RPMI7951 (cell line): ENCODE measurements around the gene ETFDH. TPM values are rescaled to one million over a fixed set of nuclear protein-coding genes. Genes with fewer than 3 reads are reported as not detected.
"Not testable (repeated sequence)": the region's sequence is repeated elsewhere in the genome, so short reads cannot be mapped to it uniquely, and the experiment has no call there.

Experiments
- DNase-seq: peaks from one replicate; pipeline ENCODE4 v3.0.0-alpha.2; 2012; ENCODE audit warnings: low read depth
- total RNA-seq: library from RNA; depleted of rRNA; stranded (reverse); fragments of >200 nt; shearing (Covaris generic); gene quantifications from 2 replicates; pipeline ENCODE4 v1.2.3, GENCODE V29; 2014; rRNA removed

ETFDH gene
- total RNA-seq, 1 experiment from 2014 or later, result 17.2 TPM

DNA sequence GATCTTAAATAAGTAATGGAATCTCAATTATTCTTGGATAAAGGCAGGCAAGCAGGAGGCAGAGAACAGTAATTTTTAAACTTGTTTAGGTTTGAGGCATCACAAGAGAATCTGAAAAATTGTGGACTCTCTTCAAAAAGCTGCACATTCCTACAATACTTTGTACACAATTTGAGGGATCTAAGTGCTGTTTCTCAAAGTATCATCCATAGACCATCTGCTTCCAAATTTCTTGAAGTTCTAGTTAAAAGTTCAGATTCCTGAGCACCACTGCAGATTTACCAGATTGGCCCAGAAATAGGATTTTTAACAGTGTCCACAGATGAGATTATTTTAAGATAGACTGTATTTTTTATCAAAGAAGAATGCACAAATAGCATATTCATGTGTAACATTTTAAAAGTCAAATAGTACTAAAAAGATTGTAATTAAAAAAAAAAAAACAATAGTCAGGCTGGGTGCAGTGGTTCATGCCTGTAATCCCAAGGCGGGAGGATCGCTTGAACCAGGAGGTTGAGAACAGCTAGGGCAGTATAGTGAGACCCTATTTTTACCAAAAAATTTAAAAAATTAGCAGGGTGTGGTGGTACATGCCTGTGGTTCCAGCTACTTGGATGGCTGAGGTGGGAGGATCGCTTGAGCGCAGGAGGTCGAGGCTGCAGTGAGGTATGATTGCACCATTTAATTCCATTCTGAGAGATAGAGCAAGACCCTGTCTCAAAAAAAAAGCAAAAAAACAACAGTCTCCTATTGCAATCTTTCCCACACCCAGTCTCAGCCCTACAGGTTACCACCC lies 82.5 kb downstream of the ETFDH start:
- no peak for DNase-seq

DNA sequence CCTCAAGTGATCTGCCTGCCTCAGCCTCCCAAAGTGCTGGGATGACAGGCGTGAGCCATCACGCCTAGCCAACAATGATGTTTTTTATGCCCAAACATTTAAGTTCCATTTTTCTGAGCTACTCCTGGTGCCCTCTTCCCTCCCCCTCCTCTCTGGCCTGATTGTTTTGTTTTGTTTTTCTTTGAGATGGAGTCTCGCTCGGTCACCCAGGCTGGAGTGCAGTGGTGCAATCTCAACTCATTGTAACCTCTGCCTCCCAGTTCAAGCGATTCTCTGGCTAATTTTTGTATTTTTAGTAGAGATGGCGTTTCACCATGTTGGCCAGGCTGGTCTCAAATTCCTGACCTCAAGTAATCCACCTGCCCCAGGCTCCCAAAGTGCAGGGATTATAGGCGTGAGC lies 83.7 kb downstream of the ETFDH start:
- not testable (repeated sequence) for DNase-seq

DNA sequence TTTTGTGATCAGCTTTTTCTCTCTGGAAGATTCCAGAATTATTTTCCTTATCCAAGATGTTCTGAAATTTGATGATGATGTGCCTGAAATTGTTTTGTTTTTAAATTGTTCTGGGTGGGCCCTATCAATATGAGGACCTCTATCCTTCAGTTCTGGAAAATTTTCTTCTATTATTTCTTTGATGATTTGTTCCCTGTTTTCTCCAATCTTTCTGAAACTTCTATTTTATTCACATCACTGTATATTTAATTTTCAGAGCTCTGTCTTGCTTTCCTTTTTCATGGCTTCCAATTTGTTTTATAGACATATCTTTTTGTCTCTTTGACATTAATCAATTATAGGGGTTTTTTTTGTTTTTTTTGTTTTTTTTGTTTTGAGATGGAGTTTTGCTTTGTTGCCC lies 84.5 kb downstream of the ETFDH start:
- no peak for DNase-seq

DNA sequence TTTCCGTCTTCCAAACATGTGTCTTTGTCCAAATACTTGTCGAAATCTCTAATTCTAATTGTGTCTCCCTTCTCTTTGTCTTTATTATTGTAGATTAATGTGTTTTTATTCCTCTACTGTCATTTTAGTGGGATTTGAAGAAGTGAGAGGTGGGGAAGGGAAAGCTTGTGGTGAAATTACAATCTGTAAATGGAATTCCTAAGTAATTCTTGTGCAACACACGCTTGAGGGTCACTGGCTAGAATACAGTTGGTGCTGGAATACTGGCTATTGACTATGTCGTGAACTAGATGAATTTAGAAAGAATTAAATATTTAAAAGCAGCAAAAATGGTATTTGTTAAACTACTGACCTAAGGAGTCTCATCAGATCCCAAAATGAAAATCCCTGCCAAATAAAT lies 86.0 kb downstream of the ETFDH start:
- no peak for DNase-seq

DNA sequence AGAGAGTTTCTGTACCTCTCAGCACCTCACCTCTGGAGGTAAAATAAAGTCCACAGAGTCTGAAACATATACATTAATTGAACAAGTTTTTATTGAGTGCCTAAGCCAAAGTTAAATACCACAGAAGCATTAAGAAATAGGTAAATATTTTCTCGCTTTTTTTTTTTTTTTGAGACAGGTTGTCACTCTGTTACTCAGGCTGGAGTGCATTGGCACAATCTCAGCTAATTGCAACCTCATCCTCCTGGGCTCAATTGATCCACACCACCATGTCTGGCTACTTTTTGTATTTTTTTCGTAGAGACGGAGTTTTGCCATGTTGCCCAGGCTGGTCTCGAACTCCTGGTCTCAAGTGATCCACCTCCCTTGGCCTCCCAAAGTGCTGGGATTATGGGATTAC lies 86.6 kb downstream of the ETFDH start:
- no peak for DNase-seq

Other genes starting within 250 kb of the ETFDH start
- gene RXFP1, start 150.4 kb upstream of the ETFDH start, total RNA-seq, result not detected in 2 replicates
- 26.6 and 30.9 TPM in 2 replicates for gene C4orf46, start 409 bp upstream of the ETFDH start, total RNA-seq
- gene PPID, start 51.1 kb downstream of the ETFDH start, total RNA-seq, result 38.8 and 51.1 TPM in 2 replicates
- gene FNIP2, start 96.7 kb downstream of the ETFDH start, total RNA-seq, result 6.2 and 10.0 TPM in 2 replicates